GM10248 (cell line): ENCODE measurements around the gene USB1.

Experiments
- CTCF ChIA-PET: fragments of 300-600 bp; sonication (Branson Sonifier 250); formaldehyde crosslinking; extraction: SDS; loops from one replicate; lab custom pipeline; 2021; ENCODE audit warnings: antibody characterized with exemption; lab: Yijun Ruan, JAX
- POLR2A ChIA-PET: fragments of 350-650 bp; sonication (Branson Sonifier 250); formaldehyde crosslinking; extraction: SDS; loops from one replicate; lab custom pipeline; 2020; ENCODE audit warnings: antibody characterized with exemption; lab: Yijun Ruan, JAX
- DNase-seq: peaks from one replicate; pipeline ENCODE4 v3.0.0; 2012; ENCODE audit errors: extremely low spot score
- TF ChIP-seq, protein P1 (sequence below): IDR thresholded peaks from 2 replicates; pipeline ENCODE4 v1.5.1; 2012; ENCODE audit warnings: mild to moderate bottlenecking, low read depth; ENCODE audit errors: extremely low read depth, missing control alignments, control extremely low read depth

The USB1 gene

GRCh38 chr16:58039829-58040495, 38.8 kb downstream of the USB1 start:
- DNase-seq, result no peak
- CTCF ChIA-PET, result no interaction called here
- POLR2A ChIA-PET, result no interaction called here
- TF ChIP-seq, protein P1, sequence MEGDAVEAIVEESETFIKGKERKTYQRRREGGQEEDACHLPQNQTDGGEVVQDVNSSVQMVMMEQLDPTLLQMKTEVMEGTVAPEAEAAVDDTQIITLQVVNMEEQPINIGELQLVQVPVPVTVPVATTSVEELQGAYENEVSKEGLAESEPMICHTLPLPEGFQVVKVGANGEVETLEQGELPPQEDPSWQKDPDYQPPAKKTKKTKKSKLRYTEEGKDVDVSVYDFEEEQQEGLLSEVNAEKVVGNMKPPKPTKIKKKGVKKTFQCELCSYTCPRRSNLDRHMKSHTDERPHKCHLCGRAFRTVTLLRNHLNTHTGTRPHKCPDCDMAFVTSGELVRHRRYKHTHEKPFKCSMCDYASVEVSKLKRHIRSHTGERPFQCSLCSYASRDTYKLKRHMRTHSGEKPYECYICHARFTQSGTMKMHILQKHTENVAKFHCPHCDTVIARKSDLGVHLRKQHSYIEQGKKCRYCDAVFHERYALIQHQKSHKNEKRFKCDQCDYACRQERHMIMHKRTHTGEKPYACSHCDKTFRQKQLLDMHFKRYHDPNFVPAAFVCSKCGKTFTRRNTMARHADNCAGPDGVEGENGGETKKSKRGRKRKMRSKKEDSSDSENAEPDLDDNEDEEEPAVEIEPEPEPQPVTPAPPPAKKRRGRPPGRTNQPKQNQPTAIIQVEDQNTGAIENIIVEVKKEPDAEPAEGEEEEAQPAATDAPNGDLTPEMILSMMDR, result no peak

GRCh38 chr16:58040496-58040846, 39.3 kb downstream of the USB1 start:
- DNase-seq, result no peak
- ChIA-PET CTCF (no interaction called here), POLR2A (no interaction called here)
- TF ChIP-seq, protein P1, result no peak

GRCh38 chr16:58040945-58041627, 39.9 kb downstream of the USB1 start:
- no peak for DNase-seq
- POLR2A ChIA-PET, result no interaction called here
- TF ChIP-seq, protein P1, result no peak
- CTCF ChIA-PET, result no interaction called here

GRCh38 chr16:58041628-58041955, 40.4 kb downstream of the USB1 start:
- TF ChIP-seq, protein P1, result no peak
- POLR2A ChIA-PET, result no interaction called here
- CTCF ChIA-PET, result no interaction called here
- no peak for DNase-seq

GRCh38 chr16:58042001-58042885, 41.0 kb downstream of the USB1 start:
- DNase-seq, result no peak
- ChIA-PET CTCF (no interaction called here), POLR2A (no interaction called here)
- TF ChIP-seq, protein P1, result no peak

GRCh38 chr16:58042886-58043515, 41.8 kb downstream of the USB1 start:
- TF ChIP-seq, protein P1, result no peak
- ChIA-PET CTCF (no interaction called here), POLR2A (no interaction called here)
- no peak for DNase-seq
